Fibroblast of pulmonary artery (primary cell): ENCODE data around the gene ALKBH3.

Source experiments
- DNase-seq: peaks from one replicate; pipeline ENCODE4 v3.0.0-alpha.2; 2010; ENCODE audit warnings: low read depth
- H3K4me3 ChIP-seq: replicated peaks from 2 replicates; pipeline ENCODE4 v1.5.1; 2011; ENCODE audit warnings: low read depth, mild to moderate bottlenecking, control low read depth, low read length, moderate library complexity
- CTCF ChIP-seq: IDR thresholded peaks from 2 replicates; pipeline ENCODE4 v1.5.1; 2011; ENCODE audit warnings: mild to moderate bottlenecking, control low read depth, low read length, inconsistent platforms; ENCODE audit errors: missing control alignments

ALKBH3 gene

GRCh38 chr11:43842021-43842420 lies 38.6 kb upstream of the ALKBH3 start:
- H3K4me3 ChIP-seq, result no peak overlapping the region
- no peak for DNase-seq
- no peak for TF ChIP-seq CTCF

- no peak for DNase-seq
- no peak for TF ChIP-seq CTCF
- H3K4me3 ChIP-seq, result no peak overlapping the region
Measured at GRCh38 chr11:43845816-43846215, 34.8 kb upstream of the ALKBH3 start.

- peak; percentile 86 for DNase-seq
Measured at GRCh38 chr11:43852057-43852636, 28.5 kb upstream of the ALKBH3 start.

GRCh38 chr11:43853781-43854180 lies 26.9 kb upstream of the ALKBH3 start:
- peak; percentile 52 for DNase-seq
- no peak for TF ChIP-seq CTCF
- H3K4me3 ChIP-seq, result no peak overlapping the region

More at GRCh38 chr11:43852057-43852636, 28.5 kb upstream of the ALKBH3 start:
- TF ChIP-seq CTCF, result peak; percentile 94
- H3K4me3 ChIP-seq, result no peak overlapping the region

- DNase-seq, result no peak
- no peak for TF ChIP-seq CTCF
- no peak overlapping the region for H3K4me3 ChIP-seq
Measured at GRCh38 chr11:43856993-43857392, 23.6 kb upstream of the ALKBH3 start.

- no peak for DNase-seq
- no peak overlapping the region for H3K4me3 ChIP-seq
Measured at GRCh38 chr11:43861141-43861540, 19.5 kb upstream of the ALKBH3 start.

More at GRCh38 chr11:43861141-43861540, 19.5 kb upstream of the ALKBH3 start:
- no peak for TF ChIP-seq CTCF
